ENCODE data around the gene CTNNBL1. TPM values are rescaled to one million over a fixed set of nuclear protein-coding genes. Genes with fewer than 3 reads are reported as not detected.

The CTNNBL1 gene
- polyA plus RNA-seq, 1 of the 3 experiments (the other 2 are of a cell fraction) = 29.5 TPM

- no peak for DNase-seq
- Histone ChIP-seq H2AFZ (ENCODE audit: low read depth) (no peak overlapping the region), H3K4me2 (no peak overlapping the region), H3K4me3 (ENCODE audit: low read depth in 2 of 2, low read length in 1 of 2) (no peak overlapping the region), H3K9ac (no peak overlapping the region), H3F3A (replicated peaks; ENCODE audit: insufficient read depth) (no peaks in the 10 kb centered on the region), H3K4me1 (ENCODE audit: control insufficient read depth in 1 of 2, insufficient read depth in 2 of 2, low read depth in 1 of 2, low read length in 1 of 2) (peaks cover 0 to 12% of the 10 kb centered on the region in 2 experiments; a peak in 1 of 4 replicates), H4K20me1 (ENCODE audit: insufficient read depth) (no peaks in the 10 kb centered on the region), H3K9me3 (no peaks in the 10 kb centered on the region), H3K27me3 (ENCODE audit: insufficient read depth) (no peaks in the 10 kb centered on the region), H3K27ac (ENCODE audit: low read depth in 2 of 2, low read length in 1 of 2) (no peak overlapping the region), H3K36me3 (replicated peaks in 1 of 2; ENCODE audit: control insufficient read depth in 1 of 2, insufficient read depth in 2 of 2, low read length in 1 of 2) (peaks cover 0 to 12% of the 10 kb centered on the region in 2 experiments), H3K9me2 (no peaks in the 10 kb centered on the region), H3K79me2 (ENCODE audit: insufficient read depth) (no peaks in the 10 kb centered on the region)
- POLR2A ChIA-PET = no interaction called here
- no peak for TF ChIP-seq ELF1 (IDR thresholded peaks at IDR 0.05)
- no peak for TF ChIP-seq RCOR1 (IDR thresholded peaks at IDR 0.05; ENCODE audit: low read length)
- no peak for TF ChIP-seq REST (IDR thresholded peaks at IDR 0.05; ENCODE audit: low read depth, low read length)
- TF ChIP-seq EP300 (IDR thresholded peaks at IDR 0.05; ENCODE audit: borderline replicate concordance in 1 of 2, low read depth in 1 of 2, low read length in 1 of 2) = no peak
- no peak for TF ChIP-seq TCF12 (IDR thresholded peaks at IDR 0.05)
- no peak for TF ChIP-seq GATA2 (CRISPR knock-in tag; IDR thresholded peaks at IDR 0.05)
- TF ChIP-seq SMC3 (IDR thresholded peaks at IDR 0.05; ENCODE audit: low read depth, low read length) = no peak
- TF ChIP-seq CHD2 (IDR thresholded peaks at IDR 0.05; ENCODE audit: low read length, partially characterized antibody) = no peak
- TF ChIP-seq TEAD4 (IDR thresholded peaks at IDR 0.05; ENCODE audit: borderline replicate concordance, insufficient read depth) = no peak
- CTCF ChIA-PET = interaction anchor here (1.6 to 2.0 kb wide), 2 partner anchors 117 to 308 kb away, joined by 5 to 6 read pairs; no protein-coding TSS in a partner anchor
- WGBS (ENCODE audit: low lambda C conversion rate) = 94% methylated on average over 6 of the region's 9 CpGs
Measured at GRCh38 chr20:37872161-37872560, 178.3 kb downstream of the CTNNBL1 start.

GRCh38 chr20:37873884-37874283 lies 180.1 kb downstream of the CTNNBL1 start:
- WGBS (ENCODE audit: low lambda C conversion rate) = 94% methylated on average over 3 of the region's 11 CpGs
- H3K27ac ChIP-seq (ENCODE audit: low read depth in 2 of 2, low read length in 1 of 2) = no peak overlapping the region
- H3K79me2 ChIP-seq (ENCODE audit: insufficient read depth) = no peaks in the 10 kb centered on the region
- no peak overlapping the region for H3K9ac ChIP-seq
- H3F3A ChIP-seq (replicated peaks; ENCODE audit: insufficient read depth) = no peaks in the 10 kb centered on the region
- no peak overlapping the region for H2AFZ ChIP-seq (ENCODE audit: low read depth)
- TF ChIP-seq TEAD4 (IDR thresholded peaks at IDR 0.05; ENCODE audit: borderline replicate concordance, insufficient read depth) = no peak
- TF ChIP-seq YY1 (IDR thresholded peaks at IDR 0.05; ENCODE audit: low read depth) = no peak
- TF ChIP-seq NFIC (IDR thresholded peaks at IDR 0.05; ENCODE audit: borderline replicate concordance) = no peak
- TF ChIP-seq EZH2phosphoT487 (IDR thresholded peaks at IDR 0.05; ENCODE audit: borderline replicate concordance, low read depth) = no peak
- no peak for TF ChIP-seq PBX3 (IDR thresholded peaks at IDR 0.05)
- TF ChIP-seq FOSL2 (IDR thresholded peaks at IDR 0.05; ENCODE audit: borderline replicate concordance, low read depth) = no peak
- no peak for TF ChIP-seq EP300 (IDR thresholded peaks at IDR 0.05; ENCODE audit: borderline replicate concordance in 1 of 2, low read depth in 1 of 2, low read length in 1 of 2)
- H3K4me3 ChIP-seq (ENCODE audit: low read depth in 2 of 2, low read length in 1 of 2) = no peak overlapping the region
- H3K9me2 ChIP-seq = no peaks in the 10 kb centered on the region
- peaks cover 0 to 14% of the 10 kb centered on the region in 2 experiments; a peak in 1 of 4 replicates for H3K4me1 ChIP-seq (ENCODE audit: control insufficient read depth in 1 of 2, insufficient read depth in 2 of 2, low read depth in 1 of 2, low read length in 1 of 2)
- peaks cover 0 to 12% of the 10 kb centered on the region in 2 experiments for H3K36me3 ChIP-seq (replicated peaks in 1 of 2; ENCODE audit: control insufficient read depth in 1 of 2, insufficient read depth in 2 of 2, low read length in 1 of 2)
- H3K9me3 ChIP-seq = no peaks in the 10 kb centered on the region
- H3K4me2 ChIP-seq = no peak overlapping the region
- ChIA-PET POLR2A (no interaction called here), CTCF (interaction anchor here (1.3 kb wide), 1 partner anchor 69 kb away, joined by 3 read pairs; no protein-coding TSS in a partner anchor)
- no peaks in the 10 kb centered on the region for H4K20me1 ChIP-seq (ENCODE audit: insufficient read depth)
- no peaks in the 10 kb centered on the region for H3K27me3 ChIP-seq (ENCODE audit: insufficient read depth)
- no peak for DNase-seq

Measured in SK-N-SH (cell line).